ENCODE data around the gene OR2L8.
"Not testable (repeated sequence)": the region's sequence is repeated elsewhere in the genome, so short reads cannot be mapped to it uniquely, and the experiment has no call there.

DNA sequence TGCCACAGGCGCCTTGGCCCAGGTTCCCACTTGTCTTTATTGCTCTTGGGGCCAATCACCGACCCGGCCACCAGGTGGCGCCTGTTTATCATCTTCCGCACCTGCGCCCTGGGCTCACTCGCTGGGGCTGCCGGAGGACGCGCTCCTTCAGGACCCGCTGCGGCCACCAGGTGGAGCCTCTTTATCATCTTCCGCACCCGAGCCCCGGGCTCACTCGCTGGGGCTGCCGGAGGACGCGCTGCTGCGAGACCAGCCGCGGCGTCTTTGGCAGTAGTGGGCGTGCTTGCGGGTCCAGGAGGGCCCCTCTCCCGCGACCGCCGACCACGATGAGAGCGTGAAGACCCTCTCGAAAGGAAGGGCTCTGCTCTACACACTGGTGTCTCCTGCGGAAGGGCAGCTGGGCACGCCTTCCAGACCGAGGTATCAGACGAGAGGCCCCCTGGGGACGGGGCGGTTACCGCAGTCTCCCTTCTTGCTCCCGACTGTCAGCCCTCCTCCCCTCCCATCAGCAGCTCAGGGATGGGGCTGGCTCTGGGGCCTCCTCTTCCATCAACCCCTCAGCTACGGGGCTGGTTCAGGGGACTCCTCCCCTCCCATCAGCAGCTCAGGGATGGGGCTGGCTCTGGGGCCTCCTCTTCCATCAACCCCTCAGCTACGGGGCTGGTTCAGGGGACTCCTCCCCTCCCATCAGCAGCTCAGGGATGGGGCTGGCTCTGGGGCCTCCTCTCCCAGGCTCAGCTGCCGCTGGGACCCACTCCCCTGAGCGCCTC is 11.5 kb upstream of the OR2L8 start:
- not testable (repeated sequence) for TF ChIP-seq ZNF274 (IDR thresholded peaks at IDR 0.05; ENCODE audit: low read depth, low read length); YY1 (IDR thresholded peaks at IDR 0.05; ENCODE audit: insufficient read depth, insufficient read length)
